Lower lobe of right lung (tissue), 2 donors: ENCODE data around the gene NAALADL1. TPM values are rescaled to one million over a fixed set of nuclear protein-coding genes. Genes with fewer than 3 reads are reported as not detected.

ENCODE experiments used
- ATAC-seq, 2 donors: fragments of 200-7000 bp; cut with Tn5 transposase; one replicate each; pipeline ENCODE4 v1.9.1; 2020 to 2022; ENCODE audit warnings: mild to moderate bottlenecking in 2 of 2, moderate library complexity in 2 of 2
- DNase-seq: peaks from one replicate; pipeline ENCODE4 v3.0.0-alpha.2; 2020
- H3K27ac ChIP-seq: fragments of 200-600 bp; one replicate; pipeline ENCODE4 v1.8.0; 2022
- H3K27me3 ChIP-seq: fragments of 200-600 bp; one replicate; pipeline ENCODE4 v1.8.0; 2022; ENCODE audit warnings: low read depth
- H3K36me3 ChIP-seq: fragments of 200-600 bp; one replicate; pipeline ENCODE4 v1.8.0; 2022; ENCODE audit warnings: mild to moderate bottlenecking
- H3K4me1 ChIP-seq: fragments of 200-600 bp; one replicate; pipeline ENCODE4 v1.8.0; 2022
- H3K4me3 ChIP-seq: fragments of 200-600 bp; one replicate; pipeline ENCODE4 v1.8.0; 2022; ENCODE audit warnings: mild to moderate bottlenecking
- H3K9me3 ChIP-seq: fragments of 200-600 bp; one replicate; pipeline ENCODE4 v1.8.0; 2022
- CTCF ChIP-seq: fragments of 200-600 bp; IDR thresholded peaks from one replicate; pipeline ENCODE4 v1.8.0; 2022; ENCODE audit warnings: antibody characterized with exemption, mild to moderate bottlenecking
- intact Hi-C: fragments of 100-400 bp; cut with DNase I; formaldehyde crosslinking; loops from one replicate; pipeline ENCODE4 v1.11.0; 2022
- total RNA-seq: library from RNA; stranded (reverse); fragmentation: NEBNext Ultra II Directional; extraction: Animal tissue kit (Norgen Biotek cat#: 25700); gene quantifications from one replicate; pipeline ENCODE4 v1.2.1, GENCODE V29; 2021
- donor health status: DM: no; HTN: yes; CAD: no; lungs with severe emphysema.

NAALADL1 gene
- total RNA-seq, 1 donor from 2014 or later: 12.2 TPM

GRCh38 chr11:65102142-65103095, 44.1 kb upstream of the NAALADL1 start:
- ATAC-seq: peak in 1 of 2 donors; percentile 61
- no peak for DNase-seq
- no peak for TF ChIP-seq CTCF
- no peak overlapping the region for H3K4me3 ChIP-seq
- peak overlapping the region; percentile 11 for H3K27ac ChIP-seq
- H3K36me3 ChIP-seq: peaks cover 34% of the 10 kb centered on the region
- H3K9me3 ChIP-seq: no peaks in the 10 kb centered on the region
- H3K27me3 ChIP-seq: no peaks in the 10 kb centered on the region
- intact Hi-C loops: no loop called here
- peaks cover 31% of the 10 kb centered on the region for H3K4me1 ChIP-seq

- Histone ChIP-seq H3K27ac (no peak overlapping the region), H3K4me1 (peaks cover 39% of the 10 kb centered on the region), H3K9me3 (no peaks in the 10 kb centered on the region), H3K36me3 (peaks cover 36% of the 10 kb centered on the region), H3K27me3 (no peaks in the 10 kb centered on the region), H3K4me3 (no peak overlapping the region)
- no peak for DNase-seq
- no peak for ATAC-seq
- TF ChIP-seq CTCF: no peak
- intact Hi-C loops: no loop called here
These were observed 42.5 kb upstream of the NAALADL1 start for GRCh38 chr11:65100674-65101350.

GRCh38 chr11:65096926-65097325, 38.6 kb upstream of the NAALADL1 start:
- DNase-seq (no peak), ATAC-seq (no peak)
- Histone ChIP-seq H3K27ac (peak overlapping the region; percentile 93), H3K27me3 (no peaks in the 10 kb centered on the region), H3K9me3 (no peaks in the 10 kb centered on the region), H3K36me3 (peaks cover 17% of the 10 kb centered on the region), H3K4me3 (peak overlapping the region; percentile 85), H3K4me1 (peaks cover 21% of the 10 kb centered on the region)
- intact Hi-C loops: no loop called here
- no peak for TF ChIP-seq CTCF

- no peaks in the 10 kb centered on the region for H3K27me3 ChIP-seq
- peaks cover 17% of the 10 kb centered on the region for H3K36me3 ChIP-seq
- DNase-seq: peak; percentile 95
- H3K4me1 ChIP-seq: peaks cover 21% of the 10 kb centered on the region
- H3K4me3 ChIP-seq: peak within 1 kb of the TSS; percentile 85
- TF ChIP-seq CTCF: no peak
- H3K27ac ChIP-seq: peak within 1 kb of the TSS; percentile 93
- ATAC-seq: peak; percentile 97
- no peaks in the 10 kb centered on the region for H3K9me3 ChIP-seq
- intact Hi-C loops: no loop called here
These were observed 37.8 kb upstream of the NAALADL1 start, which contains the start of gene VPS51 for GRCh38 chr11:65095974-65096806. VPS51 (plus strand) TSS chr11:65096214; CDS start chr11:65096251, 37 bp downstream.

GRCh38 chr11:65095427-65095826, 37.1 kb upstream of the NAALADL1 start:
- Histone ChIP-seq H3K27ac (peak overlapping the region; percentile 93), H3K36me3 (peaks cover 17% of the 10 kb centered on the region), H3K27me3 (no peaks in the 10 kb centered on the region), H3K4me3 (peak overlapping the region; percentile 85), H3K4me1 (peaks cover 21% of the 10 kb centered on the region), H3K9me3 (no peaks in the 10 kb centered on the region)
- ATAC-seq (no peak), DNase-seq (no peak)
- intact Hi-C loops: no loop called here
- TF ChIP-seq CTCF: no peak
